HG03460 (cell line): ENCODE data around the gene KCNMA1.
"Not testable (repeated sequence)": the region's sequence is repeated elsewhere in the genome, so short reads cannot be mapped to it uniquely, and the experiment has no call there.

Experiments used
- ATAC-seq: cut with Tn5 transposase; IDR thresholded peaks from one replicate; pipeline ENCODE4 v1.9.1; 2021; ENCODE audit not compliant: unreplicated experiment

Gene KCNMA1

DNA sequence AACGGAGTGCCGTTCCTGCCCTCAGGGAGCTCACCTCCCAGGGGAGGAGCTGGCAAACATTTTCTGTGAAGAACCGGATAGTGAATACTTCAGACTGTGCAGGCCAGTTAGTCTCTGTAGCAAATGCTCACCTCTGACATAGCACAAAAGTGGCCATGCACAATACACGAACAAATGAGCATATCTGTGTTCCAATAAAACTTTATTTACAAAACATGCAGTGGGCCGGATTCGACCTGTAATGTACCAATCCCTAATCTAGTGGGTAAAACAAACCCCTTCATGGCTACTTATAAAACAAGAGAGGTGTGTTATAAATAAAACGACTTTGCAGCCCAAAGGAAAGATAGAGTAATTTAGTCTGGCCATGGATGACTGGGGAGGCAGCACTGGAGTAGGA, 48.7 kb downstream of the KCNMA1 start:
- no peak for ATAC-seq

DNA sequence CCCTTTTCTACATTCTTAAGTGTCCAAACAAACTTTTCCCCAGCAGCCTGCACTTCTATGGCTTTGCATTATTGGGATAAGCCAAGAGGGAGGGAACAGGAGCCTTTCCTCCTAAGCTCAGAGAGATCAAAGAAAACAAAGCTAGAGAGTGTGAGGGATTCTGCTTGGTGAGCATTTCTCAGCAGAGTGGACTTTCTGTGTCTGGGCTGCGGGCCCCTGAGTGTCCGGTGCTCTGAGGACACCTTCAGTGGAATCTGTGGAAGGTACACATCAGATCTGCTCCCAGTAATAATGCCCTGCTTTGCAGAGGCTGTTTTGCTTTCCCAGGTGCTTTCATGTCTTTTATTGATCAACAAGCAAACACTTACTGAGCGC, 50.2 kb downstream of the KCNMA1 start:
- ATAC-seq, result no peak

DNA sequence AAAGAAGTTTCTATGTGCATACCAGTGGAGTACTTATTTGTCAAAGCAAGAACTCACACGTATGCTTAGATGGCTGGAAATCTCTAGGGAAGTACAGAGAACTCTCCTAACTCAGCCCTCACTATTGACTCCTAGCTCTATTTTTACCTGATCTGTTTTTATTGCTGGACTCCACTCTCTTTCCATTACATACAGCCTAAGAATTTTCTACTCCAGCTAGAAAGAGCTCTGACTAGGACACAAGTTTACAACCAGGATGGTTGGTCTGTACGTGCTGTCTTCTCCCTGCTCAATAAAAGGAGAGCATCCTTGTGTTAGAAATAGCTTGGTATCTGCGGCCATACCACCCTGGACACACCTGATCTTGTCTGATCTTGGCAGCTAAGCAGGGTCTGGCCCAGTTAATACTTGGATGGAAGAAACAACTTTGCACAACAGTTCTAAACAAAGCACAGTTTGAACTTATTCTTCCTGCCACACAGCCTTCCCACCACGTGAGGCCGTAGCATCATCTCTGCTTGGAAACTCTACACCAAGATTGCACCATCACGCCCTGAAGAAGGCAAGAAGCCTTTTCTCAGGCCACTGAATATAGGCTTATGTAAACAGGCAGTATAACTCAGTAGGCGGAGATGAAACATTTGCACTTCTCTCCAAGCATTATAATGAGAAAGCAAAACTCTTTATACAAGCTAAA, 50.7 kb downstream of the KCNMA1 start:
- no peak for ATAC-seq

DNA sequence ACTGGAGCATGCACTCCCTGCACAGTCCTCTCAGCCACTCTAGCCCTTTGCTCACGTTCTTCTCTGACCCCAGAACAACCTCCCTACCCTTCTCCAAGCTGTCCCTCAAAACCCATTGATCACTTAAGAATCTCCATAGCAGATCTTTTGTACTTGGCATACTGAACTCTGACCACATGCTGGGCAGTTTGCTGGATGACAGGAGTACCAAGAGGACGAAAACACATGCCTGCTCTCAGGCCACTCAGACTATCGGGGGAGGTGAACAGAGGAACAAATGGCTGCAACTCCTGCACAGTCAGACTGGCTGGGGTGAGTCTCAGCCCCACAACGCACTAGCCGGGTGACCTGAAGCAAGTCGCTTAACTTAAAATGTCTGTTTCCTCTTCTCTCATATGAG, 52.7 kb downstream of the KCNMA1 start:
- no peak for ATAC-seq

DNA sequence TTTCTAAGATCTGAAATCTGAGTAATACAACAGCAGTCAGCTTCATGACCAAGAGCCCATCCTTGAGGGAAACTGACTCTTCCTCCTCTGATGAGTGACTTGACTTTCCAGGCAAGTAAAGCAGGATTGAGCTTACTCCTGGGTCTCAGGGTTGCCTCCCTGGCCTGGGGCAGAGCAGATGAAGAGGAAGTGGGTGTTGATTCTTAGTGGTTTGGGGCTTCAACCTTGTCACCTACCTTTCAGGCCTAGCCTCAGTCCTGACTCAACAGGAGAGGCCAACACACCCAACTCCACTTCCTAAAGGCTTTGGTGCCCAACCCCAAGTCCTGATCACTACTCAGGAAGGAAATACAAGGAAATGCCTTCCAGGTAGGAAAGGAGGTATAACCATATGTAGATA, 54.1 kb downstream of the KCNMA1 start:
- no peak for ATAC-seq

DNA sequence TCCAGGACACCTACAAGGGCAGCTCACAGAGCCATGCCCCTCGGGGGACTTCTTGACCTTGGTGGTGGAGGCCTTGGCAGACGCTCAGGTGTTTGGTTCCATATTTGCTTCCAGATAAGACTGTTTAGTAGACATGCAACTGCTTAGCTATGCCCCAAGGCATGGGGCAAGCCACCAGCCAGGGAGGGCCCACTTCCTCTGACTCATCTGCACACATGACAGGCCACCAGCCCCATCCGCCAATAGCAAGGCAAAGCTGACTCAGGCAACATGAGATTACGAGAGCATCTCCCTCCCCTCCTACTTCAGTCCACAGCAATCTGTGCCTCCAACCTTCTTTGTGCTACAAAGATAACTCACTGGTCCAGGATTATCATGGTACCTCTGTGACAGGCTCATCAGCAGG, 54.9 kb downstream of the KCNMA1 start:
- ATAC-seq, result no peak

DNA sequence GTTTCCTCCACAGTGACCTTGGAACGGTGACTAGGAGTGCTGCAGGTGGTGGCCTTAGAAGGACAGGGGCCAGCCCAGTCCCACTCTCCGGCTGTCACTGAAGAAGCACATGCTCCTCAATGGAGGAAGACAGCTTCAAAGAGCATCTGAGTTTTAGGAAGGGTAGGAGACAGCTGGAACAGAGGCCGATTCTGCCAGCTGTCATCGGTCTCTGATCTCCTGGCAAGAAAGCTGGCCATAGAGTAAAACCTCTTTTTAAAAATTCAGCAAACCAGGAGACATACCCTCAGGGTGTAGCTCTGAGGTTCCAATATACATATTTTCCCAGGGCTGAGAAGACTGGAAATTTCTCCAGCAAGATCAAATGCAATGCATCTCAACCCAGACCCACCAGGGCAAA, 55.9 kb downstream of the KCNMA1 start:
- ATAC-seq, result no peak

DNA sequence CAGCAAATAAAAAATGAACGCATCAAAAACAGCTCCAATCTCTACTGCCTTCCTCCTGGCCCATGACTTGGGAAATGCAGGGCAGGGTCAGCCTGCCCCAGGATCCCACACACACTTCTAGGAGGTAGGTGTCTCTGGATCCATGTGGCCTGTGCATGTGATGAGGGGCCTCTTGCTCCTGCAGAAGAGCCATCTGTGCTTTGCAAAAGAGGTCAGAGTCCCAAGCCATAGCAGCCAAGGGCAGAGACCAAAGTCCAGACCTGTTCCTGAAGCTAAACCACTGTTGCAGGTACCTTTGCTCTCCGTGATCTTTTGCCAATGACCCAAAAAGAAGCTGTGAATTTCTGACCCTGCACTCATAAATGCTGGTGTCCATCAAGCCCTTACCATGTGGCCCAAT, 57.1 kb downstream of the KCNMA1 start:
- no peak for ATAC-seq

DNA sequence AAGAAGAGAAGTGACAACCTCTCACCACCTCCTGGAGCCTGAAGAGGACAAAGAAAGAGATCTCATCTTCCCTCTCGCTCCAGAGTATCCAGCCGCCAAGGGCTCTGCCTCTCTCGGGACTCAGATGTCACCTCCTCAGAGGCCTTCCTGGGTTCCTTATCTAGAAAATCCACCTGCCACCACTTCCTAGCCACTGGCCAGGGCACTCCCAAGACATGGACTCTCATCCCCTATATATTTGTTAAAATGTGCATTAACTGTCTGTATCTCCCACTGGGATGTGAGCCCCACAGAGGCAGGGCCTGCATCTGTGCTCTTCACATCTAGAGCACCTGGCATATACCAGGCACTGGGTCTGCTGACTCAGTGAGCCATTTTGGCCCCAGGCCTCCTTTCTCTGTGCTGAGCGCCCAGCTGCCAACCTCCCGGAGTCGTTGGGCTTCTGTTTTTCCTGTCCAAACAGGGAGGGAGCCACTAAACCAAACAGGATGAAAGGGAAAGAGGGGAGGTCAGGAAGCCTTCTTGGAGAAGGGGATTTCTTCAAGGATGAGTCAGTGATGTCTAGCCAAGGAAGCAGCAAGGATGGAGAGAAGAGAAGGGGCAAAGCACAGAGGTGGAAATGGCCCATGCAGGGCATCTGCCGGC, 58.9 kb downstream of the KCNMA1 start:
- no peak for ATAC-seq

DNA sequence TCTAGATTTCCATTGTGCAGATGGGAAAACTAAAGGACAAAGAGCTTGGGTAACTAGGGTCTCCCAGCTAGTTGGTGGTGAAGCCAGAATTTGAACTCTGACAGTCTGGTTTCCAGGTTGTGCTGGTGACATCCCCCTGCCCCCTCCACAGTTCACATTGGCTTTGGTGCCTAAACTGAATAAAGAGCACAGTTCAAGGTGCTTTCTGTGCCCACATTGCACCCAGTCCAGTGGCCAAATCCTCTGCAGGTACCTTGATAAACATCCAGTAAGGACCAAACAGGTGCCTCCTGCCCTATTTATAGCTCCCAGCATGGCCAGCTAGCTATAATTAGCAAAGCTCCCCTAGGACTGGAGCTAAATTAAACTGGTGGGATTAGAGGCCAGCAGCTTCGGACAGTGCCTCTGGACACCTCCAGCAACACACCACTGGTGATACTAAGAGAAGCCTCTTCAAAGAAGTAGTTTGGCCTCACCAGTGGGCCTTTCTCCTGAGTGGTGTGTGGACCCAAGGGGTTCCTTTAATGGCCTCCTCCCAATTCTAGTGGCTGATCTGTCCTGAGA, 59.9 kb downstream of the KCNMA1 start:
- no peak for ATAC-seq

DNA sequence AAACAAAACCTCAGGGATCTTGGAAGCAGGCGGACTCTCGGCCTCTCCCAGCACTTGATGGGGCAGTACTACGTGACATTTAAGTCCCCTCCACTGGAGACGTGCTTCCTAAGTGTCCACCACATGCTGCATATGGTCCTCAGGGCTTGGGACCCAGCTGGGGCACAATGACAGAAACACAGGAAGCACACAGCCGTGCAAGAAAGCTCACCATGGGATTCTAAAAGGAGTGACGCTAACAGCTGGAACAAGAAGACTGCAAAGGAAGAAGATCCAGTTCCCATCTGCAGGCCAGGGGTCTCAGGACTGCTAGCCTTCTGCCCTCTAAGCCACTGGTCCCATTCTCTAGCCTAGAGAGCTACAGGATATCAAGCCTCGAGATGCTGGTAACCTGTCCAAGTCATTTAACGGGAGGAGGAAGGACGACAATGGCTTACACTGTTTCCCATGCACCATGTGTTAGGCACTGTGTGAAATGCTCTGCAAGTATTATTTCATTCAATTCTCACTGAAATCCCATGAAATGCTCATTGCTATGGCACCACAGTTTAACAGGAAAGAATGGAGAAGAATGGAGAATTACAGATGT, 61.1 kb downstream of the KCNMA1 start:
- ATAC-seq, result no peak

DNA sequence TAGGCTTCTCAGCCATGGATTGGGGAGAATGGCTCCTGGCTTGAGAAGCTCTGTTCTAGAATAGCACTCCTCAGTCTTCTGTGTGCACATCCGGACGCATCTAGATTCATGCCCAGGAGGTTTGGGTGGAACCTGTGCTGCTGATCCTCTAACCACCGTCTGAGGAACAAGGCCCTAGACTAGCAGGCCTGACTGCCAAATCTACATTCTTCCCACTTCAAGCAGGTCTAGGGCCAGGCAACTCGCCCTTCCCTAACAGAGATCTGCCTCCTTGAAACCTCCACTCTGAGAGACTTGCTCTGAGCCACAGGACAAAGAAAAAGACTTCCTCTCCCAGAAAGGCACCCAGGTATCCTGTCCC, 61.6 kb downstream of the KCNMA1 start:
- ATAC-seq, result no peak

DNA sequence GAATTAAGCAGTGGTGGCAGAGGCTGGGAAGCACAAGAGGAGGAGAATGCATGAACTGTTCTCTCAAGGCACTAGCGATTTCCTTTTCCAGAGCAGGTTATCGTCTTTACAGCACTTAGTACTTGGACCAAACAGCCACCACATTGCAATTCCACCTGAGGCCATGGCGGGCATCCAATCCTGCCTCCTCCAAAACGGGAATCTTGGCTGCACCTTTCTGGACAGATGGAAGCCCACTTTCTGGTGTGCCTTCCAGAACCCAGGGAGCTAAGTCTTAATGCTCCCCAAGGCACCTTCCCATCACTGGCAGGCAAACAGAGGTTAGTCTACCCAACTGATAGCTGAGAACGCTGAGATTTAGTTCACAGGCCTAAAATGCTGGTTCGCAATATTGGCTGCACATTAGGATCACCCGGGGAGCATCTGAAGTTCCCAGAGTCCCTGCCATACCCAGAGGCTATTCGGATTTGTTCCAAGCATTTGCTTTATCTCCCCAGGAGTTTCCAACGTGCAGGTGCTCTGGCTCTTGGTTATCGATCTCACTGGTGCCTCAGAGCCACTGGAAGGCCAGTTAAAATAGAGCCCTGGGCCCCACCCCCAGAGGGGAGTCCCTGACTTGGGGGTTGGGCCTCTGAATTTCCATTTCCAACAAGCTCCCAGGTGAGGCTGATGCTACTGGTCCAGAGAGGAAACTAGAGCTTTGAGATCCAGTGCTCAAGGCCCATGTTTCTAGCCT, 62.2 kb downstream of the KCNMA1 start:
- no peak for ATAC-seq

DNA sequence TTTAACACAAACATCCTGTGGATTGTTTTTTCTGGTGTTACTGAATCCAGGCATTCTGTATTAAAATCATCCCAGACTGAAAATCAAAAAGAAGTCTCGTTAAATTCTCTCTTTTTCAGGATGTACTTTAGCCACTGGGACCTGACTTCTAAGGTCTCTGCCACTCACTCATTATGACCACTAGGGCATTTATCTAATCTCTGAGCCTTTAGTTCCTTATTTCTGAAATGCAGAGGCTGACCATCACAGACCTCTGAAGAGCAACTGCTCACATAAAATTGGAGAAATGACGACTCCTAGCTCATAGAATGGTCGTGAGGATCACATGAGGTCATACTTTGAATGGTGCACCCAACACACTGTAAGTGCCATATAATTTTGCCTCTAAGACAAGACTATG, 63.2 kb downstream of the KCNMA1 start:
- ATAC-seq, result no peak

DNA sequence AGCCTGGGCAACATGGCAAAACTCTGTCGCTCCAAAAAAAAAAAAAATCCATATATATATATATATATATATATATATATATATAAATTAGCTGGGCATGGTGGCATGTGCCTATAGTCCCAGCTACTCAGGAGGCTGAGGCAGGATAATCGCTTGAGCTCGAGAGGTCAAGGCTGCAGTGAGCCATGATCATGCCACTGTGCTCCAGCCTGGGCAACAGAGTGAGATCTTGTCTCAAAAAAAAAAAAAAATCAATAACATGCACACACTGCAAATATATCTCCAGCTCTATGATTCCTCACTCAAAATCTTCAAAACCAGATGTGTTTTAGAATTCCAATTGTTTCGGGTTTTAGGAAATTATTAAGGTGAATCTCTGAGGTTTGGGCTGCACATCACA, 65.1 kb downstream of the KCNMA1 start:
- ATAC-seq, result not testable (repeated sequence)

DNA sequence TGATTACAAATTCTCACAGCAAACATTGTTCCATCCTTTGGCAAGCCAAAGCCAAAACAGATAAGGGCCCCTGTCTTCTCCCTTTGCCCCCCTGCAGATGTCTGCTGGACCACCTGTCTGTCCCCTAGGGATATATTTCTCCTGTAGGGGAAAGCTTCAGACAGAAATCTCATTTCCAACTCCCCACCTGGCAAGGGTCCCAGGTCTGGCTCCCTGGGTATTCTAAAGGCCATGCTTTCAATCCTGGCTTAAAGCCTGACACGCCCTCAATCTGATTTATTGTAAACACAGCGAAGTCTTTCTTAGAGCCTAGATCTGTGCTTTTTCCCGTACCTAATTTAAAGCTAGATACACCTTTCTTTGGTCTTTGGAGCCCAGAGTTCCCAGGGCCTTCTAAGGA, 66.1 kb downstream of the KCNMA1 start:
- ATAC-seq, result no peak

DNA sequence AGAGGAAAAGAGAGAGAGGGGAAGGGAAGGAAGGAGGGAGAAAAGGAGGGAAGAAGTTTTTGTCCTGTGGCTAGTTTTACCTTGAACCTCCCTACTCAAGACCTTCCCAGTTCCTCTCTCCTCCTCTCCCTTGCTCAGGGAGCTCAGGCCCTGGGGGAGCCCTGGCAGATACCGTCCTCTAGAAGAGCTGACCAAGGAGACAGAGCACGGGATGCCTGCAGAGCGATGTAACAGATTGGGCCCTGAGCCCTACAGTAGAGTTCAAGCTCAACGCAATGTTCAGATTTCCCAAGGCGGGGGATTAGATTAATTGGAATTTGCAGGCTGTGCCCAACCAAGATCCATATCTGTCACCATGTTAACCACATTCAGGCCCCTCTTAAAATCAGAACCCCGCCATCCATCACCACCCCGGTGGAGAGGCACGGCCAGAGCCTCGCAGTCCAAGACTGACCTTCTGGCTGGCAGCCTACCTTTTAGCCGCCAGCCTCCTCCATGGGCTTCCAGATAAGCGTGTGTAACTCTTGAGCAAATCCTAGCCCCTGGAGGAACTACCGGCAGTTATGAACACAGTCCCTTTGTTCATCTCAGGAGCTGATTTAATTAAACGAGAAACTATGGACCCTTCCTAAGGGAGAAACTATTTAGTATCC, 70.6 kb downstream of the KCNMA1 start:
- no peak for ATAC-seq

DNA sequence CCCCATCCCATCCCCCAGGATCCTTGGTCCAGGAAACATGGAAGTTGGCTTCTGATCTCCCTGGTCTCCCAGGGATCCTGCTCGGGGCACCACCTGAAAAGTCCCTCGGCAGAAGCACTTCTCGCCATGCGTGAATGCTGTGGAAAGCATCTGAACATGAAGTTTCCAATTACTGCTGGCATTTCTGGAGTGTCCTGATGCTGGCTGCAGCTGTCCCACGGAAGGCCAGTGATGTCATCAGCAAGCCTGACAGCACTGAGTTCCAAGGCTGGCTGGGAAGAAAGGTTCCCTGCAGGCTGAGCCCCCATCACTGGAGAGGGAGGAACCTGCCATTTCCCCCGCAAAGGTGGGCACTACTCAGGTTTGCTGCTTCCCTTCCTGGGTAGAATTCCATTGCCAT, 71.4 kb downstream of the KCNMA1 start:
- ATAC-seq, result no peak

DNA sequence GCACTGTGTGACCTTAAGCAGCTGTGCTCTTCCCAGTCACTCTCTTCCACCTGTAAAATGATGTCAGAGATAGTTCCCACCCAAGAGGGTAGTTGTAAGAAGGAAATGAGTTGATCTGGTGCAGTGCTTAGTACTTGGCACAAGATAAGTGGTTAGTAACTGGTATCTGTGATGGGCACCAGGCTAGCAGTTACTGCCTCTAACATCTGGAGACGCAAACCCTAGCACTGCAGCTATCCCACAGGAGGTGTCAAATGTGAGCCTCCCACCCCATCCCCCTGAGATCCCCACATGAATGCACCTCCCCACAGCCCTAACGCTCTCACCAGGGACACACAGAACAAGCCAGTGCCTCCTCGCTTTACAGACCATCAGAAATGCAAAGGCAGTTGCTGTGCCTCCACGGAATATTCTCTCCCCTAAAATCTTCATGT, 72.0 kb downstream of the KCNMA1 start:
- ATAC-seq, result no peak

DNA sequence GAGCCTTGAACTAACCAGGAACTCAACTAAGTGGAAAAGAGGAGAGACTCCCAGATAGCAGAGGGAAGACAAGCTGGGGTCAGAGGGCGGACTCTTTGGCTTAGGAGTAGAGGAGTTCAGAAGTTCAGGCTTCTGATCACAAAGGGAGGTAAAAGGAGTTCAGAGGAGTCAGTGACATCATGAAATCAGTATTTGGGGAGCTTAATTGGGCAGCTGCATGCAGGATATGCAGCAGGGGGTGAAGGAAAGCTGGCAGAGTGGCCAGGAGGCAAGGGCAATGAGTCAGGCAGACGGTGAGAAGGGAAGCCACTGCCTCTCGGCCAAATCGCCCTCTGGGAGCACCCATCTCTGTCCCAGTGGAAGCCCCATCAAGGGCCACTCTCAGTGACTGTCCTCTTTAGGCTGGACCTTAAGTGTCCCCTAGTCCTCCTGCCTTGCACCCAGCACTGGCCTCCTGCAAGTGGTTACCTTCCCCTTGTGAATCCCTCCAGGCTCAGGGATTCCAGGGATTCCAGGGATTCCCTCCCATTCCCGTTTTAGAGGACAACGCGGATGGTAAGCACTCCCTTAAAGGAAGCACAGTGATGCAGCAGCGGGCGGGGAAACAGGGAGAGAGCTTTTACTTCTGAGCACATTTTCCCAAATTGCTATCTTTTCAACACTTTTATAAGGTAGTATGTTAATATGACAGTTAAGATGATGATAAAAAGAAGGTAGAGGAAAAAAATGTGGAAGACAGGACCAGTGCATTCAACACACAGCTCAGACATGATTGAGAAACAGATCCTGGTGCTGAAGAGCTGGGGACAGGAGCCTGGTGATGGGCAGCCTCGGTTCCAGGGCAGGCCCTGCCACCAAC, 72.6 kb downstream of the KCNMA1 start:
- ATAC-seq, result no peak
